Loucy (cell line): ENCODE results near the gene PALM3.

Experiments used
- CTCF ChIP-seq: fragments of 200-600 bp; sonication (generic); conservative IDR thresholded peaks from 2 replicates; pipeline ENCODE4 v1.5.1; 2014; ENCODE audit warnings: mild to moderate bottlenecking, antibody characterized with exemption, low read length
- EZH2phosphoT487 ChIP-seq: fragments of 200-600 bp; IDR thresholded peaks from 2 replicates; pipeline ENCODE4 v1.6.1; 2018; ENCODE audit warnings: antibody characterized with exemption, mild to moderate bottlenecking, moderate library complexity, borderline replicate concordance

- TF ChIP-seq CTCF (no peak), EZH2phosphoT487 (no peak)
Observed at GRCh38 chr19:14053500-14053899, 8.4 kb downstream of the PALM3 start.
